K562 (cell line): ENCODE measurements around the gene PTCH1. TPM values are rescaled to one million over a fixed set of nuclear protein-coding genes. Genes with fewer than 3 reads are reported as not detected.

Source experiments
- ATAC-seq: fragments of 200-7000 bp; cut with Tn5 transposase; 3 replicates; pipeline ENCODE4 v1.9.1; 2020; ENCODE audit warnings: moderate library complexity
- BruUV-seq: library from RNA; stranded (reverse); fragments of 400-500 nt; replicated peaks from 2 replicates; lab custom pipeline; 2021; lab: Mats Ljungman, UMichigan
- CTCF ChIA-PET: fragments of 300-600 bp; formaldehyde crosslinking; extraction: SDS; loops from one replicate; lab custom pipeline; 2021; ENCODE audit warnings: low intra/inter-chr PET ratio; lab: Yijun Ruan, JAX
- POLR2A ChIA-PET: fragments of 300-600, 350-650 bp; sonication (Branson Sonifier 250); formaldehyde crosslinking; extraction: SDS; loops from one replicate; lab custom pipeline; 2021; ENCODE audit warnings: antibody characterized with exemption, inconsistent platforms; lab: Yijun Ruan, JAX
- DNase-seq, 4 experiments: peaks; one replicate each; pipeline versions ENCODE4 v3.0.0 to v3.0.0-alpha.2; 2011 to 2018; ENCODE audit warnings: low spot score in 3 of 4, mixed read lengths in 3 of 4; ENCODE audit errors: extremely low read depth in 1 of 4
- FAIRE-seq: peaks from 2 replicates; lab custom pipeline; 2011; peaks lifted over from hg19 to GRCh38; lab: Jason Lieb, UNC
- H2AFZ ChIP-seq: 2 replicates; pipeline ENCODE4 v1.6.0; 2011; ENCODE audit warnings: low read depth, low read length, control low read depth, inconsistent platforms
- H3K27ac ChIP-seq: fragments of 200-600 bp; 3 replicates; pipeline ENCODE4 v1.8.0; 2011; ENCODE audit warnings: low read depth, mild to moderate bottlenecking, control low read depth, inconsistent platforms, low read length, moderate library complexity, mixed read lengths; ENCODE audit errors: extremely low read depth
- H3K27me3 ChIP-seq, 2 experiments: fragments of 300-600 bp in 1 of 2; 2 replicates in 1 of 2; 3 replicates in 1 of 2; pipeline versions ENCODE4 v1.6.0 to v1.8.0; 2011; ENCODE audit warnings: inconsistent platforms in 2 of 2, low read length in 2 of 2, mild to moderate bottlenecking in 1 of 2, mixed read lengths in 1 of 2, moderate library complexity in 1 of 2; ENCODE audit not compliant: control insufficient read depth in 2 of 2, insufficient read depth in 2 of 2
- H3K36me3 ChIP-seq: fragments of 300-600 bp; 3 replicates; pipeline ENCODE4 v1.8.0; 2011; ENCODE audit warnings: mild to moderate bottlenecking, low read length, inconsistent platforms; ENCODE audit not compliant: control insufficient read depth, insufficient read depth
- H3K4me1 ChIP-seq, 2 experiments: fragments of 200-600 bp in 1 of 2; replicated peaks in 1 of 2; 2 replicates in 1 of 2; 3 replicates in 1 of 2; pipeline versions ENCODE4 v1.5.1 to v1.8.0; 2011; ENCODE audit warnings: inconsistent platforms in 2 of 2, low read length in 2 of 2, mild to moderate bottlenecking in 1 of 2, mixed read lengths in 1 of 2, moderate library complexity in 1 of 2; ENCODE audit not compliant: control insufficient read depth in 2 of 2, insufficient read depth in 2 of 2
- H3K4me2 ChIP-seq: 2 replicates; pipeline ENCODE4 v1.6.1; 2011; ENCODE audit warnings: low read length, control low read depth, inconsistent platforms, mixed read lengths; ENCODE audit not compliant: insufficient read depth
- H3K4me3 ChIP-seq: fragments of 200-600 bp; sonication (generic), shearing (Covaris generic); 2 replicates; pipeline ENCODE4 v1.5.1; 2016; ENCODE audit warnings: control low read depth, inconsistent platforms
- H3K79me2 ChIP-seq: fragments of 200-600 bp; 3 replicates; pipeline ENCODE4 v1.8.0; 2011; ENCODE audit warnings: low read length, inconsistent platforms; ENCODE audit not compliant: control insufficient read depth, insufficient read depth
- H3K9ac ChIP-seq, 2 experiments: 2 replicates each; pipeline versions ENCODE4 v1.6.0 to v1.6.1; 2011; ENCODE audit warnings: low read depth in 2 of 2, low read length in 2 of 2, control low read depth in 1 of 2, inconsistent platforms in 1 of 2, mild to moderate bottlenecking in 1 of 2, mixed read lengths in 1 of 2; ENCODE audit not compliant: insufficient read depth in 1 of 2
- H3K9me1 ChIP-seq: one replicate; pipeline ENCODE4 v1.6.0; 2011; ENCODE audit warnings: inconsistent platforms, mild to moderate bottlenecking, low read length, moderate library complexity; ENCODE audit not compliant: control insufficient read depth, insufficient read depth
- H3K9me3 ChIP-seq: replicated peaks from 2 replicates; pipeline ENCODE4 v1.5.1; 2011; ENCODE audit warnings: low read depth, low read length, inconsistent platforms; ENCODE audit not compliant: control insufficient read depth, insufficient read depth
- H4K20me1 ChIP-seq: replicated peaks from 2 replicates; pipeline ENCODE4 v1.6.1; 2011; ENCODE audit warnings: low read length, inconsistent platforms, mixed read lengths; ENCODE audit not compliant: control insufficient read depth, insufficient read depth
- BCOR ChIP-seq: fragments of 450-650 bp; IDR thresholded peaks from 2 replicates; pipeline ENCODE4 v1.6.1; 2016
- HMGN3 ChIP-seq: IDR thresholded peaks from 2 replicates; pipeline ENCODE4 v1.6.1; 2011; ENCODE audit warnings: borderline replicate concordance, low read depth, mild to moderate bottlenecking, mixed read lengths, low read length; ENCODE audit not compliant: insufficient read length; ENCODE audit errors: extremely low read depth
- RBM25 ChIP-seq: fragments of 200-400 bp; formaldehyde crosslinking; IDR thresholded peaks from 2 replicates; pipeline ENCODE4 v1.6.1; 2018; ENCODE audit warnings: low read length, low read depth, moderate library complexity; ENCODE audit not compliant: severe bottlenecking
- WGBS: fragments of 100-300 bp; shearing (Covaris generic); methylation state at CpG from one replicate; pipeline ENCODE4 v1.1.6; 2016; ENCODE audit warnings: low coverage, mixed read lengths; ENCODE audit not compliant: insufficient coverage; ENCODE audit errors: missing lambda C conversion rate; 5-methylcytosine and 5-hydroxymethylcytosine counted together
- in situ Hi-C: fragments of 300-500 bp; cut with MboI; formaldehyde crosslinking; loops from 4 replicates; pipeline ENCODE4 v1.15.0; 2018; ENCODE audit warnings: inconsistent platforms, mixed read lengths
- intact Hi-C: fragments of 100-400 bp; cut with micrococcal nuclease; formaldehyde crosslinking; loops from 2 replicates; pipeline ENCODE4 v1.14.2; 2022
- polyA plus RNA-seq, 8 experiments: library from polyadenylated mRNA; depleted of rRNA in 4 of 8; stranded (reverse) in 5 of 8; unstranded in 3 of 8; fragments of >200 nt; fragmentation: Nextera tagmentation in 2 of 8; fragmentation: Illumina TruSeq in 1 of 8; extraction: Ambion mirVana in 2 of 8; extraction: Trizol in 1 of 8; gene quantifications; 2 replicates each; pipeline versions ENCODE4 v1.2.1 to v1.2.3, GENCODE V29; 2011 to 2014; ENCODE audit warnings: inconsistent platforms in 1 of 8, missing spikeins in 1 of 8
- total RNA-seq, 7 experiments: library from RNA; depleted of rRNA in 6 of 7; stranded (reverse); fragments of >200 nt in 6 of 7; fragmentation: Illumina TruSeq in 2 of 7; extraction: Trizol in 2 of 7; gene quantifications; 2 replicates each; pipeline versions ENCODE4 v1.2.1 to v1.2.3, GENCODE V29; 2011 to 2021; ENCODE audit warnings: low replicate concordance in 1 of 7
- TF ChIP-seq, protein P1 (sequence below): fragments of 250-450 bp; sonication (Bioruptor Pico); IDR thresholded peaks from 2 replicates; pipeline ENCODE4 v1.8.0; 2022; ENCODE audit warnings: inconsistent platforms, mild to moderate bottlenecking, moderate library complexity, borderline replicate concordance

PTCH1 gene
- total and polyA plus RNA-seq, 9 of the 15 experiments (the other 6 are each of a cell fraction or from before 2014, with no cell fraction given): 0.70 to 9.9 (median 3.8) TPM

- DNase-seq: no peak
- BruUV-seq: no TSS peak
- peaks cover 24 to 28% of the 10 kb centered on the region in 2 experiments for H3K4me1 ChIP-seq
Observed at GRCh38 chr9:95461448-95462248, 55.1 kb downstream of the PTCH1 start.

More at GRCh38 chr9:95461448-95462248, 55.1 kb downstream of the PTCH1 start:
- FAIRE-seq (peak; percentile 11), ATAC-seq (no peak)
- no peaks in the 10 kb centered on the region for H3K9me3 ChIP-seq
- H3K4me3 ChIP-seq: no peak overlapping the region
- H4K20me1 ChIP-seq: no peaks in the 10 kb centered on the region
- ChIA-PET CTCF (no interaction called here), POLR2A (interaction anchor here (0.6 to 2.5 kb wide), 4 partner anchors 9 to 48 kb away, joined by 3 to 19 read pairs (median 7); no protein-coding TSS in a partner anchor)
- TF ChIP-seq BCOR (peak; percentile 64; the same call in 1 of the 2 replicates), RBM25 (peak; percentile 80), HMGN3 (no peak)
- TF ChIP-seq, protein P1, sequence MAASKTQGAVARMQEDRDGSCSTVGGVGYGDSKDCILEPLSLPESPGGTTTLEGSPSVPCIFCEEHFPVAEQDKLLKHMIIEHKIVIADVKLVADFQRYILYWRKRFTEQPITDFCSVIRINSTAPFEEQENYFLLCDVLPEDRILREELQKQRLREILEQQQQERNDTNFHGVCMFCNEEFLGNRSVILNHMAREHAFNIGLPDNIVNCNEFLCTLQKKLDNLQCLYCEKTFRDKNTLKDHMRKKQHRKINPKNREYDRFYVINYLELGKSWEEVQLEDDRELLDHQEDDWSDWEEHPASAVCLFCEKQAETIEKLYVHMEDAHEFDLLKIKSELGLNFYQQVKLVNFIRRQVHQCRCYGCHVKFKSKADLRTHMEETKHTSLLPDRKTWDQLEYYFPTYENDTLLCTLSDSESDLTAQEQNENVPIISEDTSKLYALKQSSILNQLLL (CRISPR knock-in tag): no peak
- 77% methylated on average over 16 of the region's 17 CpGs for WGBS
- no peaks in the 10 kb centered on the region for H3K79me2 ChIP-seq
- peak overlapping the region; percentile 96 for H2AFZ ChIP-seq
- peak overlapping the region; percentile 94 for H3K27ac ChIP-seq
- peak overlapping the region; percentile 80 to 82 for H3K9ac ChIP-seq
- intact Hi-C loops: loop anchor here (2.0 kb wide), 3 partner anchors 27 to 43 kb away; no protein-coding TSS in a partner anchor
- no peaks in the 10 kb centered on the region for H3K27me3 ChIP-seq
- no peaks in the 10 kb centered on the region for H3K9me1 ChIP-seq
- peak overlapping the region; percentile 97; the same call in 1 of the 2 replicates for H3K4me2 ChIP-seq
- in situ Hi-C loops: no loop called here
- peaks cover 55% of the 10 kb centered on the region; the same call in 2 of the 3 replicates for H3K36me3 ChIP-seq
